ENCODE data around the gene AURKB.

Gene AURKB

GRCh38 chr17:8160224-8160577 is 50.2 kb downstream of the AURKB start:
- no peak for DNase-seq
- Histone ChIP-seq H3K4me1 (peaks cover 7% of the 10 kb centered on the region), H3K27me3 (no peaks in the 10 kb centered on the region), H3K4me3 (ENCODE audit: low read depth, low read length) (no peak overlapping the region), H3K36me3 (peaks cover 6% of the 10 kb centered on the region), H3K9me3 (no peaks in the 10 kb centered on the region)
- TF ChIP-seq, protein P1, sequence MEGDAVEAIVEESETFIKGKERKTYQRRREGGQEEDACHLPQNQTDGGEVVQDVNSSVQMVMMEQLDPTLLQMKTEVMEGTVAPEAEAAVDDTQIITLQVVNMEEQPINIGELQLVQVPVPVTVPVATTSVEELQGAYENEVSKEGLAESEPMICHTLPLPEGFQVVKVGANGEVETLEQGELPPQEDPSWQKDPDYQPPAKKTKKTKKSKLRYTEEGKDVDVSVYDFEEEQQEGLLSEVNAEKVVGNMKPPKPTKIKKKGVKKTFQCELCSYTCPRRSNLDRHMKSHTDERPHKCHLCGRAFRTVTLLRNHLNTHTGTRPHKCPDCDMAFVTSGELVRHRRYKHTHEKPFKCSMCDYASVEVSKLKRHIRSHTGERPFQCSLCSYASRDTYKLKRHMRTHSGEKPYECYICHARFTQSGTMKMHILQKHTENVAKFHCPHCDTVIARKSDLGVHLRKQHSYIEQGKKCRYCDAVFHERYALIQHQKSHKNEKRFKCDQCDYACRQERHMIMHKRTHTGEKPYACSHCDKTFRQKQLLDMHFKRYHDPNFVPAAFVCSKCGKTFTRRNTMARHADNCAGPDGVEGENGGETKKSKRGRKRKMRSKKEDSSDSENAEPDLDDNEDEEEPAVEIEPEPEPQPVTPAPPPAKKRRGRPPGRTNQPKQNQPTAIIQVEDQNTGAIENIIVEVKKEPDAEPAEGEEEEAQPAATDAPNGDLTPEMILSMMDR (IDR thresholded peaks at IDR 0.05; ENCODE audit: low read depth, low read length), result no peak

GRCh38 chr17:8159459-8160223 is 50.7 kb downstream of the AURKB start:
- no peak for DNase-seq
- Histone ChIP-seq H3K36me3 (peaks cover 6% of the 10 kb centered on the region), H3K4me3 (ENCODE audit: low read depth, low read length) (no peak overlapping the region), H3K4me1 (peaks cover 7% of the 10 kb centered on the region), H3K9me3 (no peaks in the 10 kb centered on the region), H3K27me3 (no peaks in the 10 kb centered on the region)
- TF ChIP-seq, protein P1 (IDR thresholded peaks at IDR 0.05; ENCODE audit: low read depth, low read length), result no peak

DNA sequence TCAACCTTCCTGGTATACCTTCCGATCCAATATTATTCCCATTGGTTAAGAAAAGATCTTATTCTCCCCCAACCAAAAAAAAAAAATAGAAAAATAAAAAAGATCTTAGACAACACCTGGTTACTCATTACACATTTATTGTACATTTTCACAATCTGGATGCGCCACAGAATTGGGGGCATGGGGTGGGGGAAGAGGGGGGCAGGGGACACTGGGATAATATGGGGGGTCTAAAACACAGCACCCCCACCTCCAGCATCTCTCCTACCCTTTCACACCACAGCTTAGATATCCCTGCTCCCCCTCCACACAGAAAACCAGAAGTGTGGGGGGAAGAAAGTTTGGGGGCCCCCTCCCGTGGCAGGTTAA is 51.4 kb downstream of the AURKB start:
- peaks cover 6% of the 10 kb centered on the region for H3K4me1 ChIP-seq
- H3K27me3 ChIP-seq, result no peaks in the 10 kb centered on the region
- no peaks in the 10 kb centered on the region for H3K9me3 ChIP-seq
- peaks cover 6% of the 10 kb centered on the region for H3K36me3 ChIP-seq
- no peak overlapping the region for H3K4me3 ChIP-seq (ENCODE audit: low read depth, low read length)
- no peak for DNase-seq
- TF ChIP-seq, protein P1 (IDR thresholded peaks at IDR 0.05; ENCODE audit: low read depth, low read length), result no peak

DNA sequence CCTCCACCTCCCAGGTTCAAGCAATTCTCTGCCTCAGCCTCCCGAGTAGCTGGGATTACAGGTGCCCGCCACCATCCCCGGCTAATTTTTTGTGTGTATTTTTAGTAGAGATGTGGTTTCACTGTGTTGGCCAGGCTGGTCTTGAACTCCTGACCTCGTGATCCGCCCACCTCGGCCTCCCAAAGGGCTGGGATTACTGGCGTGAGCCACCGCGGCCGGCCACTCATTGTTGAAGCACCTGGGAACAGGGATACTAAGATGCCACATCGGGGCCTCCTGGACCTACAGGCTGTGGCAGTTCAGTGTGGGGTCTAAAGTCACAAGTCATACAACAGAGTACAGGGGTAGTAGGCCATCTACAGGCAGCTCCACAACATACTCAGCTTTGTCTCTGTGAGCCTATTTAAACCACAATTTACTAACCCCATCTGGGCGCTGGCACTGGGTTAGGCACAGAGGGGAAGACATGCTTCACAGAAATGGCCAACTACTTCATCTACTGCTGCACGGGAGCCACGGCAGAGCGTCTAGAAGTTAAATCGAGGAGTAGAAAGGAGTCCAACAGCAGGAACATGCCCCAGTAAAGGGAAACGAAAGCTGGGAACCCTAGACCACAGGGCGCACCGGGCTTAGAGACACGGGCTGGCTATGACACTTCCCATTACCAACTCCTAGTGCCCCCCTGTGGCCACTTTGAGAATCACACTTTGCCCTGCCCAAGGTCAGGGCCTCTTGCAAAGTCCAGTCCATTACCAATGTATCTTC is 51.9 kb downstream of the AURKB start:
- H3K4me1 ChIP-seq, result peaks cover 6% of the 10 kb centered on the region
- H3K27me3 ChIP-seq, result no peaks in the 10 kb centered on the region
- TF ChIP-seq, protein P1 (IDR thresholded peaks at IDR 0.05; ENCODE audit: low read depth, low read length), result peak; percentile 66
- peak; percentile 80 for DNase-seq
- H3K36me3 ChIP-seq, result peaks cover 6% of the 10 kb centered on the region
- no peak overlapping the region for H3K4me3 ChIP-seq (ENCODE audit: low read depth, low read length)
- no peaks in the 10 kb centered on the region for H3K9me3 ChIP-seq

- Histone ChIP-seq H3K27me3 (no peaks in the 10 kb centered on the region), H3K4me3 (ENCODE audit: low read depth, low read length) (peak overlapping the region; percentile 61), H3K9me3 (no peaks in the 10 kb centered on the region), H3K4me1 (peaks cover 9% of the 10 kb centered on the region; the same call in 1 of the 2 replicates), H3K36me3 (peaks cover 6% of the 10 kb centered on the region; the same call in 1 of the 2 replicates)
- TF ChIP-seq, protein P1 (IDR thresholded peaks at IDR 0.05; ENCODE audit: low read depth, low read length), result no peak
- DNase-seq, result peak; percentile 97
These were observed 54.0 kb downstream of the AURKB start for GRCh38 chr17:8156246-8156992.

Data from BE2C (cell line).